PFSK-1 (cell line): ENCODE results near the gene POLR2C.

ENCODE experiments used
- FOXP2 ChIP-seq: optimal IDR thresholded peaks from 2 replicates; pipeline ENCODE3; 2011; ENCODE audit warnings: borderline replicate concordance, control low read depth, inconsistent platforms; ENCODE audit not compliant: insufficient read depth; ENCODE audit errors: extremely low read length, extremely low read depth
- POLR2AphosphoS5 ChIP-seq: IDR thresholded peaks from 2 replicates; pipeline ENCODE4 v1.6.1; 2012; ENCODE audit warnings: low read depth, mild to moderate bottlenecking, control low read depth, low read length, moderate library complexity
- REST ChIP-seq, 2 experiments: IDR thresholded peaks; 2 replicates each; pipeline versions ENCODE4 v1.6.1 to v1.8.0; 2011 to 2012; ENCODE audit warnings: low read depth in 2 of 2, low read length in 2 of 2, control low read depth in 1 of 2, inconsistent platforms in 1 of 2, mild to moderate bottlenecking in 1 of 2, moderate library complexity in 1 of 2; ENCODE audit not compliant: insufficient read depth in 1 of 2
- SIN3A ChIP-seq: IDR thresholded peaks from 2 replicates; pipeline ENCODE4 v1.6.1; 2012; ENCODE audit warnings: mild to moderate bottlenecking, low read length, moderate library complexity, borderline replicate concordance; ENCODE audit not compliant: insufficient read depth
- TAF1 ChIP-seq: IDR thresholded peaks from 2 replicates; pipeline ENCODE4 v1.6.1; 2012; ENCODE audit warnings: low read length, control low read depth, borderline replicate concordance; ENCODE audit not compliant: insufficient read depth

POLR2C gene

GRCh38 chr16:57432989-57433388 lies 29.5 kb upstream of the POLR2C start:
- no peak for TF ChIP-seq TAF1

DNA sequence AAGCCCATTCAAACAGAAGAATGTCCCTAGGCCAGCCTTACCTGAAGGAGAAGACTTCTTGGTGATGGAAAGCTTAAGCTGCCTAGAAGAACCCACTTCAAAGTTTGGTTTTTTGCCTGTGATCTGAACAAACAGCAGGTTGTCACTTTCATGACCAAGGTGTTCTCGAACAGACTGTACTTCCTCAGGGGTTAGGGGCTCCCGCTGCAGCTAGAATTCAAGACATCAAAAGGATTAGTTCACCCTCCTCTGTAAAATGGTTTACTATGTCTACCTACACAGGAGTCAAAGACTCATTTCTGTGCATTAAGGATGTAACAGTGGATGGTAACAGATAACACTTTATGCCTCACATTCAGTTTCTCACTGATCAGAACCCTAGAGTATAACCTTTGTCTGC lies 28.5 kb upstream of the POLR2C start:
- TF ChIP-seq SIN3A (no peak), REST (IDR thresholded peaks at IDR 0.05; ENCODE audit: insufficient read depth in 1 of 2, low read depth in 2 of 2, low read length in 2 of 2) (no peak), TAF1 (no peak), POLR2AphosphoS5 (no peak), FOXP2 (no peak)

- TF ChIP-seq POLR2AphosphoS5 (no peak), REST (IDR thresholded peaks at IDR 0.05; ENCODE audit: insufficient read depth in 1 of 2, low read depth in 2 of 2, low read length in 2 of 2) (no peak)
These were observed 26.6 kb upstream of the POLR2C start for GRCh38 chr16:57435838-57436237.

DNA sequence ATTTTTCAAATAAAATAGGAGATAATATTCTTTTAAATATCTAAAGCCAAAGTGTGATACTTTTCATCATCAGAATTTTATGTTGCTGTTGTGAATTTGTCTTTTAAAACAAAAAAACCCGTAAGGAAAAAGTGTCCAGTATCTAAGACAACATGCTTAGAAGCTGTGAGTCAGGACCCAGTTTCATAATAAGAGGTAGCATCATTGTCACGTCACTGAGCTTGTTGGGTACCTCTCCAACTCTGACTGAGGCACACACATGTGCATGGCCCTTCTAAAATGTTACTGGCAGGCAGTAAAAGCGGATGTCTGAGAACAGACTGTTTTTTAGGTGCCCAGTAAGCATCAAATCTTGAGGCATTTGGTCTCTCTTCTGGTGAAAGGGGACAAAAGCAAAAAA lies 17.8 kb upstream of the POLR2C start:
- TF ChIP-seq TAF1, result no peak
- TF ChIP-seq REST (IDR thresholded peaks at IDR 0.05; ENCODE audit: insufficient read depth in 1 of 2, low read depth in 2 of 2, low read length in 2 of 2), result no peak
- TF ChIP-seq POLR2AphosphoS5, result no peak
- TF ChIP-seq SIN3A, result no peak
- no peak for TF ChIP-seq FOXP2

GRCh38 chr16:57445510-57445909 lies 17.0 kb upstream of the POLR2C start:
- no peak for TF ChIP-seq POLR2AphosphoS5
- TF ChIP-seq REST (IDR thresholded peaks at IDR 0.05; ENCODE audit: insufficient read depth in 1 of 2, low read depth in 2 of 2, low read length in 2 of 2), result no peak
- no peak for TF ChIP-seq SIN3A
- TF ChIP-seq FOXP2, result no peak
- no peak for TF ChIP-seq TAF1
